Mononuclear cell (primary cell): ENCODE measurements around the gene HYPK. TPM values are rescaled to one million over a fixed set of nuclear protein-coding genes. Genes with fewer than 3 reads are reported as not detected.
"Not testable (repeated sequence)": the region's sequence is repeated elsewhere in the genome, so short reads cannot be mapped to it uniquely, and the experiment has no call there.

ENCODE experiments used
- H3K27me3 ChIP-seq: 2 replicates; pipeline ENCODE4 v1.6.0; 2011; ENCODE audit warnings: low read length, control low read depth; ENCODE audit not compliant: insufficient read depth
- H3K4me1 ChIP-seq: 2 replicates; pipeline ENCODE4 v1.5.1; 2011; ENCODE audit warnings: mild to moderate bottlenecking, low read length, control low read depth; ENCODE audit not compliant: insufficient read depth
- H3K4me3 ChIP-seq: 2 replicates; pipeline ENCODE4 v1.5.1; 2011; ENCODE audit warnings: mild to moderate bottlenecking, low read length, moderate library complexity
- H3K9me3 ChIP-seq: 2 replicates; pipeline ENCODE4 v1.5.1; 2011; ENCODE audit warnings: low read depth, mild to moderate bottlenecking, control low read depth, low read length
- total RNA-seq: library from RNA; depleted of rRNA; stranded (reverse); fragments of >200 nt; gene quantifications from one replicate; pipeline ENCODE4 v1.2.3, GENCODE V29; 2012

Gene HYPK
- total RNA-seq, 1 donor, result 6.5 TPM

GRCh38 chr15:43791993-43792760 lies 8.2 kb upstream of the HYPK start, which contains the start of gene SERF2:
Gene SERF2 (plus strand): TSS chr15:43792320. CDS start chr15:43792377, 57 bp downstream.
- Histone ChIP-seq H3K27me3 (no peaks in the 10 kb centered on the region), H3K9me3 (no peaks in the 10 kb centered on the region), H3K4me1 (peaks cover 35% of the 10 kb centered on the region), H3K4me3 (peak within 1 kb of the TSS; percentile 100)

- H3K9me3 ChIP-seq, result no peaks in the 10 kb centered on the region
- peaks cover 39% of the 10 kb centered on the region for H3K4me1 ChIP-seq
- H3K27me3 ChIP-seq, result no peaks in the 10 kb centered on the region
- H3K4me3 ChIP-seq, result peak overlapping the region; percentile 100
Observed at GRCh38 chr15:43792761-43793476, 7.5 kb upstream of the HYPK start.

- no peaks in the 10 kb centered on the region for H3K27me3 ChIP-seq
- no peak overlapping the region for H3K4me3 ChIP-seq
- peaks cover 46% of the 10 kb centered on the region for H3K4me1 ChIP-seq
Observed at GRCh38 chr15:43793647-43794046, 6.8 kb upstream of the HYPK start.

GRCh38 chr15:43794269-43795037 lies 5.9 kb upstream of the HYPK start:
- H3K9me3 ChIP-seq, result no peaks in the 10 kb centered on the region
- no peak overlapping the region for H3K4me3 ChIP-seq
- peaks cover 52% of the 10 kb centered on the region for H3K4me1 ChIP-seq
- no peaks in the 10 kb centered on the region for H3K27me3 ChIP-seq

More at GRCh38 chr15:43793647-43794046, 6.8 kb upstream of the HYPK start:
- H3K9me3 ChIP-seq, result no peaks in the 10 kb centered on the region

- no peaks in the 10 kb centered on the region for H3K27me3 ChIP-seq
- H3K9me3 ChIP-seq, result no peaks in the 10 kb centered on the region
- peaks cover 59% of the 10 kb centered on the region for H3K4me1 ChIP-seq
- H3K4me3 ChIP-seq, result no peak overlapping the region
Observed at GRCh38 chr15:43795197-43795596, 5.2 kb upstream of the HYPK start.

GRCh38 chr15:43795997-43796396 lies 4.4 kb upstream of the HYPK start:
- Histone ChIP-seq H3K4me1 (peaks cover 63% of the 10 kb centered on the region), H3K27me3 (no peaks in the 10 kb centered on the region), H3K9me3 (no peaks in the 10 kb centered on the region), H3K4me3 (no peak overlapping the region)

GRCh38 chr15:43796566-43796965 lies 3.8 kb upstream of the HYPK start:
- H3K9me3 ChIP-seq, result no peaks in the 10 kb centered on the region
- no peak overlapping the region for H3K4me3 ChIP-seq
- peaks cover 64% of the 10 kb centered on the region for H3K4me1 ChIP-seq
- H3K27me3 ChIP-seq, result no peaks in the 10 kb centered on the region

- H3K27me3 ChIP-seq, result no peaks in the 10 kb centered on the region
- no peaks in the 10 kb centered on the region for H3K9me3 ChIP-seq
- H3K4me1 ChIP-seq, result peaks cover 49% of the 10 kb centered on the region
- no peak overlapping the region for H3K4me3 ChIP-seq
Observed at GRCh38 chr15:43799209-43799944, 1.0 kb upstream of the HYPK start.

GRCh38 chr15:43799945-43800285 lies 484 bp upstream of the HYPK start, which contains the start of gene SERINC4:
Gene SERINC4 (minus strand): TSS chr15:43800220. CDS start chr15:43799986, 234 bp downstream.
- Histone ChIP-seq H3K27me3 (no peaks in the 10 kb centered on the region), H3K4me3 (peak within 1 kb of the TSS; percentile 77), H3K9me3 (no peaks in the 10 kb centered on the region), H3K4me1 (peaks cover 43% of the 10 kb centered on the region)

- H3K27me3 ChIP-seq, H3K9me3 ChIP-seq, H3K4me3 ChIP-seq: not testable (repeated sequence)
- peaks cover 33% of the 10 kb centered on the region for H3K4me1 ChIP-seq
Observed at GRCh38 chr15:43802676-43803075, 2.3 kb downstream of the HYPK start.

GRCh38 chr15:43808435-43808950 lies 8.1 kb downstream of the HYPK start:
- Histone ChIP-seq H3K9me3 (no peaks in the 10 kb centered on the region), H3K4me1 (peaks cover 20% of the 10 kb centered on the region), H3K4me3 (no peak overlapping the region), H3K27me3 (no peaks in the 10 kb centered on the region)

- H3K4me3 ChIP-seq, result no peak overlapping the region
Observed at GRCh38 chr15:43808960-43809678, 8.7 kb downstream of the HYPK start.

GRCh38 chr15:43815064-43815463 lies 14.7 kb downstream of the HYPK start:
- H3K4me1 ChIP-seq, result not testable (repeated sequence)

More at GRCh38 chr15:43808960-43809678, 8.7 kb downstream of the HYPK start:
- H3K9me3 ChIP-seq, result no peaks in the 10 kb centered on the region
- H3K27me3 ChIP-seq, result no peaks in the 10 kb centered on the region
- H3K4me1 ChIP-seq, result peaks cover 20% of the 10 kb centered on the region

GRCh38 chr15:43821505-43821904 lies 21.1 kb downstream of the HYPK start:
- no peaks in the 10 kb centered on the region for H3K9me3 ChIP-seq
- H3K4me3 ChIP-seq, result no peak overlapping the region
- peaks cover 42% of the 10 kb centered on the region for H3K4me1 ChIP-seq
- H3K27me3 ChIP-seq, result no peaks in the 10 kb centered on the region

More at GRCh38 chr15:43815064-43815463, 14.7 kb downstream of the HYPK start:
- not testable (repeated sequence) for H3K9me3 ChIP-seq, H3K27me3 ChIP-seq, H3K4me3 ChIP-seq
